ENCODE data around the gene CHST11.

DNA sequence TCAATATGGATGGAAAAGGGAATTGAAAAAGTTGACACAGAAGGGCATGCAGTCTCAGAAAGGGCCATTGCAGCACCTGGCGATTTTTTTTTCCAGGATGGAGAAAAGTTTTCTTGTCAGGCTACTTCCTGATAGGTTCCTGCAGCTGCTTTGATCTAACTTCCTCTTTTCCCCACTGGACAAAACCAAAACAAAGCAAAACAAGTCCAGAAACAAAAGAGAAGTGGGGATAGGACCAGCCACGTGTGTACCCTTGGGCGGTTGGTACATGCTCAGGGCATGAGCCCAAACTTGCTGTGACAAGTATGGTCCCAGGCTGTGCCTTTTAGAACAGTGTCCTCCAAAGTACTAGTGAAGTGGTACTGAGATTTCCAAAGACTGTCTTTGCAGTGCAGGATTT is 89.8 kb downstream of the CHST11 start:
- TF ChIP-seq, protein P1, sequence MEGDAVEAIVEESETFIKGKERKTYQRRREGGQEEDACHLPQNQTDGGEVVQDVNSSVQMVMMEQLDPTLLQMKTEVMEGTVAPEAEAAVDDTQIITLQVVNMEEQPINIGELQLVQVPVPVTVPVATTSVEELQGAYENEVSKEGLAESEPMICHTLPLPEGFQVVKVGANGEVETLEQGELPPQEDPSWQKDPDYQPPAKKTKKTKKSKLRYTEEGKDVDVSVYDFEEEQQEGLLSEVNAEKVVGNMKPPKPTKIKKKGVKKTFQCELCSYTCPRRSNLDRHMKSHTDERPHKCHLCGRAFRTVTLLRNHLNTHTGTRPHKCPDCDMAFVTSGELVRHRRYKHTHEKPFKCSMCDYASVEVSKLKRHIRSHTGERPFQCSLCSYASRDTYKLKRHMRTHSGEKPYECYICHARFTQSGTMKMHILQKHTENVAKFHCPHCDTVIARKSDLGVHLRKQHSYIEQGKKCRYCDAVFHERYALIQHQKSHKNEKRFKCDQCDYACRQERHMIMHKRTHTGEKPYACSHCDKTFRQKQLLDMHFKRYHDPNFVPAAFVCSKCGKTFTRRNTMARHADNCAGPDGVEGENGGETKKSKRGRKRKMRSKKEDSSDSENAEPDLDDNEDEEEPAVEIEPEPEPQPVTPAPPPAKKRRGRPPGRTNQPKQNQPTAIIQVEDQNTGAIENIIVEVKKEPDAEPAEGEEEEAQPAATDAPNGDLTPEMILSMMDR (IDR thresholded peaks at IDR 0.05), result no peak
- no peak for TF ChIP-seq POLR2A (IDR thresholded peaks at IDR 0.05)

Data from ovary (tissue), 3 donors.